Uterus (tissue), 2 donors: ENCODE measurements around the gene FAM229B.

ENCODE experiments used
- CTCF ChIP-seq, 4 experiments: fragments of 200-600 bp in 2 of 4; fragments of 450-650 bp in 2 of 4; sonication (generic) in 2 of 4; IDR thresholded peaks; one replicate each; pipeline ENCODE4 v1.5.1; 2016 to 2019; ENCODE audit warnings: antibody characterized with exemption in 4 of 4, mild to moderate bottlenecking in 2 of 4, moderate library complexity in 1 of 4
- POLR2A ChIP-seq, 2 donors: fragments of 450-650 bp; IDR thresholded peaks; one replicate each; pipeline ENCODE4 v1.6.1; 2016; ENCODE audit warnings: antibody characterized with exemption in 2 of 2, mild to moderate bottlenecking in 1 of 2, moderate library complexity in 1 of 2

DNA sequence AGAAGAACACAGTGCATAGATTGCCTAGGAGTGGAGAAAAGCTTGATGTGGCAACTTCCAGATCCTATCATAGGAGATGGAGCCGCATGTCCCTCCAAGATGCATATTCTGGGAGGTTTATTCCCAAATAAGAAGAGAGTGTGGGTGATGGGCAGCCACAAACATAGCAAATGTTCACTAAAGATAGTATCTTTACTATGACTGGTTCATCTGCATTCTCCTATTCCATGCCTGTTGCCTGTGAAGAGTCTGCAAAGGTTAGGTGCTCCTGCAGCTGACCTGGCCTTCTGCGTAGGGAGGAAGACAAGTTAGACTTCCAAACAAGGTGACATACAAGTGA is 48.0 kb upstream of the FAM229B start:
- TF ChIP-seq POLR2A (IDR thresholded peaks at IDR 0.05) (no peak), CTCF (IDR thresholded peaks at IDR 0.05) (no peak)
